Trophoblast cell (in vitro differentiated cells and primary cell): ENCODE measurements around the gene TIMM44.

ENCODE experiments used
- DNase-seq, 2 donors: peaks; one replicate each; pipeline ENCODE4 v3.0.0-alpha.2; 2016
- H2AFZ ChIP-seq: 2 replicates; pipeline ENCODE4 v1.6.1; 2013; ENCODE audit warnings: low read length, moderate library complexity, mild to moderate bottlenecking; ENCODE audit not compliant: insufficient read depth, poor library complexity
- H2AK5ac ChIP-seq: 2 replicates; pipeline ENCODE4 v1.6.1; 2013; ENCODE audit warnings: mild to moderate bottlenecking, low read length
- H2BK120ac ChIP-seq: 2 replicates; pipeline ENCODE4 v1.6.1; 2013; ENCODE audit warnings: low read length, mild to moderate bottlenecking, moderate library complexity; ENCODE audit not compliant: insufficient read depth, poor library complexity
- H2BK12ac ChIP-seq: 2 replicates; pipeline ENCODE4 v1.6.1; 2013; ENCODE audit warnings: mild to moderate bottlenecking, low read length, moderate library complexity
- H2BK5ac ChIP-seq: 2 replicates; pipeline ENCODE4 v1.6.1; 2013; ENCODE audit warnings: low read length, low read depth, moderate library complexity, mild to moderate bottlenecking; ENCODE audit not compliant: poor library complexity
- H3K14ac ChIP-seq: 2 replicates; pipeline ENCODE4 v1.6.1; 2013; ENCODE audit warnings: mild to moderate bottlenecking, low read length
- H3K18ac ChIP-seq: 2 replicates; pipeline ENCODE4 v1.6.1; 2013; ENCODE audit warnings: mild to moderate bottlenecking, low read length
- H3K23ac ChIP-seq: 2 replicates; pipeline ENCODE4 v1.6.1; 2013; ENCODE audit warnings: low read length
- H3K27ac ChIP-seq: 2 replicates; pipeline ENCODE4 v1.5.1; 2013; ENCODE audit warnings: low read depth, mild to moderate bottlenecking, inconsistent platforms, low read length, moderate library complexity
- H3K27me3 ChIP-seq: 2 replicates; pipeline ENCODE4 v1.6.1; 2013; ENCODE audit warnings: inconsistent platforms, mild to moderate bottlenecking, low read length, moderate library complexity; ENCODE audit not compliant: insufficient read depth
- H3K36me3 ChIP-seq, 2 experiments: 1 replicate in 1 of 2; 2 replicates in 1 of 2; pipeline ENCODE4 v1.6.1; 2013; ENCODE audit warnings: low read length in 2 of 2, mild to moderate bottlenecking in 2 of 2, moderate library complexity in 1 of 2; ENCODE audit not compliant: insufficient read depth in 2 of 2, control insufficient read depth in 1 of 2
- H3K4ac ChIP-seq: 2 replicates; pipeline ENCODE4 v1.6.1; 2013; ENCODE audit warnings: low read depth, mild to moderate bottlenecking, low read length, moderate library complexity
- H3K4me1 ChIP-seq, 2 experiments: 1 replicate in 1 of 2; 2 replicates in 1 of 2; pipeline ENCODE4 v1.6.1; 2013; ENCODE audit warnings: low read length in 2 of 2, mild to moderate bottlenecking in 2 of 2, moderate library complexity in 1 of 2; ENCODE audit not compliant: insufficient read depth in 2 of 2, control insufficient read depth in 1 of 2
- H3K4me2 ChIP-seq: 2 replicates; pipeline ENCODE4 v1.6.1; 2013; ENCODE audit warnings: inconsistent platforms, mild to moderate bottlenecking, low read length, moderate library complexity
- H3K4me3 ChIP-seq: 2 replicates; pipeline ENCODE4 v1.5.1; 2013; ENCODE audit warnings: mild to moderate bottlenecking, low read depth, low read length, inconsistent platforms
- H3K79me1 ChIP-seq: one replicate; pipeline ENCODE4 v1.6.1; 2013; ENCODE audit warnings: low read length
- H3K79me2 ChIP-seq: 2 replicates; pipeline ENCODE4 v1.6.1; 2013; ENCODE audit warnings: low read length, mild to moderate bottlenecking; ENCODE audit not compliant: control insufficient read depth, insufficient read depth, poor library complexity
- H3K9ac ChIP-seq: 2 replicates; pipeline ENCODE4 v1.6.1; 2013; ENCODE audit warnings: mild to moderate bottlenecking, low read length
- H3K9me3 ChIP-seq: 2 replicates; pipeline ENCODE4 v1.6.1; 2013; ENCODE audit warnings: low read depth, mild to moderate bottlenecking, control low read depth, inconsistent platforms, low read length; ENCODE audit not compliant: insufficient read depth
- H4K12ac ChIP-seq: 2 replicates; pipeline ENCODE4 v1.6.1; 2013; ENCODE audit warnings: low read depth, mild to moderate bottlenecking, low read length, moderate library complexity
- H4K8ac ChIP-seq: 2 replicates; pipeline ENCODE4 v1.6.1; 2013; ENCODE audit warnings: low read depth, mild to moderate bottlenecking, low read length, moderate library complexity
- H4K91ac ChIP-seq: one replicate; pipeline ENCODE4 v1.6.1; 2013; ENCODE audit warnings: low read depth, mild to moderate bottlenecking, low read length, moderate library complexity
- WGBS: extraction: QIAGEN DNeasy Blood & Tissue Kit; methylation state at CpG from one replicate; pipeline ENCODE4 v1.1.7; 2013; ENCODE audit warnings: missing lambda C conversion rate; ENCODE audit not compliant: insufficient read length, insufficient coverage; ENCODE audit errors: extremely low coverage; 5-methylcytosine and 5-hydroxymethylcytosine counted together

TIMM44 gene

DNA sequence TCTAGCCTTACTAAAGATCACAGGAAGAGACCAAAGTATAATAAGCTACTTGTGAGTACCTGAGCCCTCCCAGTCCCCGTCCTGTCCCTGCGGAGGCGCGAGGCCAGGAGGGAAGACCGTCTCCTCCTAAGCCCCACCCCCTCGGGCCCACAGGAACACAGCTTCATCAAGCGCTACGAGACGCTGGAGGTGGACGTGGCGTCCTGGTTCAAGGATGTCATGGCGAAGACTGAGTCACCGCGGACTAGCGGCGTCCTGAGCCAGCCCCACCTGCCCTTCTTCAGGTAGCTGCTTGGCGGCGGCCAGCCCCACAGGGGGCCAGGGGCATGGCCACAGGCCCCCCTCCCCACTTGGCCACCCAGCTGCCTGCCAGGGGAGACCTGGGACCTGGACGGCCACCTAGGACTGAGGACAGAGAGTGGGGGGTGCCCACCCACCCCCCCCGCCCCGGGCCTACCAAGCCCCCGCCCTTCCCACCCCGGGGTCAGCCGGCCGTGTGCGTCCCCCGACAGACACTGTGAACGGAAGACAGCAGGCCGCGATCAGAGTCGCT is 31.2 kb downstream of the TIMM44 start:
- Histone ChIP-seq H4K8ac (no peak overlapping the region), H2BK5ac (no peak overlapping the region), H3K36me3 (peaks cover 38 to 41% of the 10 kb centered on the region in 2 experiments), H3K4me3 (no peak overlapping the region), H3K27me3 (peaks cover 19% of the 10 kb centered on the region), H3K9me3 (peaks cover 4% of the 10 kb centered on the region), H4K91ac (no peak overlapping the region), H2AK5ac (no peak overlapping the region), H3K23ac (no peak overlapping the region), H3K4me1 (peaks cover 8 to 11% of the 10 kb centered on the region in 2 experiments), H2BK12ac (no peak overlapping the region), H3K9ac (no peak overlapping the region), H2AFZ (no peak overlapping the region), H3K79me1 (no peaks in the 10 kb centered on the region), H4K12ac (no peak overlapping the region), H3K79me2 (no peaks in the 10 kb centered on the region), H3K18ac (no peak overlapping the region), H2BK120ac (no peak overlapping the region), H3K4me2 (no peak overlapping the region), H3K27ac (no peak overlapping the region), H3K14ac (no peak overlapping the region), H3K4ac (no peak overlapping the region)
- peak in 1 of 2 donors; percentile 40 for DNase-seq
- no CpG with 5 or more reads among the region's 31 CpGs for WGBS

DNA sequence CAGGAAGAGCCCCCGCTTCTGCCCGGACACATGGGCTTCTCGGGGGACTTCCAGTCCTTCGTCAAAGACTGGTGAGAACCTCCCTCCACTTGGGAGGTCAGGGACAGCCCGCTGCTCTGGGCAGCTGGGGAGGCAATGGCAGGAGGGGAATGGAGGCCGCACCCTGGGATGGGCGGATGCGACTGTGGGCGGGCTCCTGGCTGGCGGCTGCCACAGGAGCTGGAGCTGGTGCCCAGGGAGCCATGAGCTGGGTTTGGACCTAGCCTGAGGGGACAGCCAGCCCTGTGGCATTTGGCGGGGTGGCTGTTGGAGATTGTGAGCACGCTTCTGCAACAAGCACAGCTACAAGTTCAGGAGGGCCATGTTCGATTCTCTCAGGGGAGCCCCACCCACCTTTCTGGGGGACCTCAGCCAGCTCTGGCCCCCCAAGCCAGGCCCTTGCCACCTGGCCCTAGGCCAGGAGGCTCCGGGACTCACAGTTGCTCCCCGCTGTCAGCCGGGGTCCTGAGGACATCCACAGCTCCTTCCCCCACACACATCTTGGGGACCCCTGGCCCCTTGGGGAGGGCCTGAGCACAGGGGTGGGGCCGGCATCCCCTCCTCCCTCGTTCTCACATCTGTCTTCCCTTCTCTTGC is 31.8 kb downstream of the TIMM44 start:
- H2AK5ac ChIP-seq, result no peak overlapping the region
- peaks cover 13% of the 10 kb centered on the region for H3K27me3 ChIP-seq
- no peak overlapping the region for H2BK12ac ChIP-seq
- no peak overlapping the region for H3K27ac ChIP-seq
- H4K91ac ChIP-seq, result no peak overlapping the region
- no peak overlapping the region for H3K4me3 ChIP-seq
- no peaks in the 10 kb centered on the region for H3K79me1 ChIP-seq
- no peak overlapping the region for H3K4me2 ChIP-seq
- H2BK120ac ChIP-seq, result no peak overlapping the region
- DNase-seq, result no peak
- no peak overlapping the region for H3K14ac ChIP-seq
- peaks cover 4% of the 10 kb centered on the region for H3K9me3 ChIP-seq
- no peak overlapping the region for H3K23ac ChIP-seq
- H3K36me3 ChIP-seq, result peaks cover 39 to 44% of the 10 kb centered on the region in 2 experiments
- no CpG with 5 or more reads among the region's 18 CpGs for WGBS
- no peaks in the 10 kb centered on the region for H3K79me2 ChIP-seq
- no peak overlapping the region for H3K18ac ChIP-seq
- peaks cover 6% of the 10 kb centered on the region in 2 experiments for H3K4me1 ChIP-seq
- H3K4ac ChIP-seq, result no peak overlapping the region
- no peak overlapping the region for H4K8ac ChIP-seq
- no peak overlapping the region for H2AFZ ChIP-seq
- no peak overlapping the region for H4K12ac ChIP-seq
- no peak overlapping the region for H3K9ac ChIP-seq
- no peak overlapping the region for H2BK5ac ChIP-seq

DNA sequence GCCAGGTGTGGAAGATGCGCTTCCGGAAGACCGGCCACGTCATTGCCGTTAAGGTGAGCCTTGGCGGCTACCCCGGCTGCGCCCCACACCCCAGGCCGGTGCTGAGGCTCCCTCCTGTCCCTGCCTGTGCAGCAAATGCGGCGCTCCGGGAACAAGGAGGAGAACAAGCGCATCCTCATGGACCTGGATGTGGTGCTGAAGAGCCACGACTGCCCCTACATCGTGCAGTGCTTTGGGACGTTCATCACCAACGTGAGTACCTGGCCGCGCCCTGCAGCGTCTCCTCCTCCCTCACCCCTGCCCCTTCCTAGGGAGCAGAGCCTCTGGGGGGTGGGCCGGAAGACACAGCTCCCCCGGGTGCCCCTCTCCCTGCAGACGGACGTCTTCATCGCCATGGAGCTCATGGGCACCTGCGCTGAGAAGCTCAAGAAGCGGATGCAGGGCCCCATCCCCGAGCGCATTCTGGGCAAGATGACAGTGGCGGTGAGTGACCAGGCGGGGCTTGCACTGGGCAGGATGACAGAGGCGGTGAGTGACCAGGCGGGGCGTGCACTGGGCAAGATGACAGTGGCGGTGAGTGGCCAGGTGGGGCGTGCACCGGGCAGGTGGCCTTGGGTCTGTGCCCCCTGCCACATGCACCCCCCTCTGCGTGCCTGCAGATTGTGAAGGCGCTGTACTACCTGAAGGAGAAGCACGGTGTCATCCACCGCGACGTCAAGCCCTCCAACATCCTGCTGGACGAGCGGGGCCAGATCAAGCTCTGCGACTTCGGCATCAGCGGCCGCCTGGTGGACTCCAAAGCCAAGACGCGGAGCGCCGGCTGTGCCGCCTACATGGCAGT is 32.9 kb downstream of the TIMM44 start:
- Histone ChIP-seq H3K23ac (no peak overlapping the region), H2BK12ac (no peak overlapping the region), H3K36me3 (peaks cover 43 to 50% of the 10 kb centered on the region in 2 experiments), H4K12ac (no peak overlapping the region), H3K79me2 (no peaks in the 10 kb centered on the region), H3K4me2 (no peak overlapping the region), H3K18ac (no peak overlapping the region), H4K91ac (no peak overlapping the region), H3K9ac (no peak overlapping the region), H2BK120ac (no peak overlapping the region), H3K4me1 (no peaks in the 10 kb centered on the region), H3K4me3 (no peak overlapping the region), H3K9me3 (peaks cover 2% of the 10 kb centered on the region), H3K27ac (no peak overlapping the region), H4K8ac (no peak overlapping the region), H2AK5ac (no peak overlapping the region), H3K79me1 (no peaks in the 10 kb centered on the region), H3K27me3 (peaks cover 2% of the 10 kb centered on the region), H2BK5ac (no peak overlapping the region), H3K14ac (no peak overlapping the region), H3K4ac (no peak overlapping the region), H2AFZ (no peak overlapping the region)
- WGBS, result no CpG with 5 or more reads among the region's 54 CpGs
- no peak for DNase-seq

DNA sequence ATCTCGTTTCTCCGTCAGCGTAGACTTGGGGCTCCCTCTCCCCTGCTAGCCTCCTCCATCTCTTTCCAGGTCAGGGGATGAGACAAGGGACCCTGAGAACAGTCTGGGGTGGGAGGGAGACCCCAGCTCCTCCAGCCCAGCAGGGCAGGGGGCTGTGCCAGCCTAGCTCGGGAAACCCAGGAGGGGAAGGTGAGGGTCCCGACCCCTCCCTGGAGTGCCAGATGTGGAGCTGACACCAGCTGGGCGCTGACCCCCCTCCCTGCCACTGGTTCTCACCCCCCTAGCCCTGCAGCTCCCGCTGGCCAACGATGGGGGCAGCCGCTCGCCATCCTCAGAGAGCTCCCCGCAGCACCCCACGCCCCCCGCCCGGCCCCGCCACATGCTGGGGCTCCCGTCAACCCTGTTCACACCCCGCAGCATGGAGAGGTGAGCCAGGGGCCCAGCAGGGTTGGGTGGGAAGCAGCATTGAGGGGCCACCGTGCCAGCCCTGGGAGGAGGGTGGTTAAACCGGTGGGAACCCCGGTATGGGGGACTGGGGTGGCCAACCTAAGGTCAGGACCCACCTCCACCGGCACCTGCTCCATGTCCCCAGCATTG is 33.9 kb downstream of the TIMM44 start:
- Histone ChIP-seq H4K8ac (no peak overlapping the region), H3K36me3 (peaks cover 43 to 48% of the 10 kb centered on the region in 2 experiments), H3K27me3 (no peaks in the 10 kb centered on the region), H2BK12ac (no peak overlapping the region), H3K4me3 (no peak overlapping the region), H2AK5ac (no peak overlapping the region), H3K4me2 (no peak overlapping the region), H4K91ac (no peak overlapping the region), H3K4me1 (peaks cover 3 to 6% of the 10 kb centered on the region in 2 experiments), H3K9me3 (peaks cover under 1% of the 10 kb centered on the region), H3K14ac (no peak overlapping the region), H3K18ac (no peak overlapping the region), H3K27ac (no peak overlapping the region), H2AFZ (no peak overlapping the region), H3K79me2 (peaks cover 5% of the 10 kb centered on the region), H3K79me1 (peaks cover 1% of the 10 kb centered on the region), H3K23ac (no peak overlapping the region), H4K12ac (no peak overlapping the region), H2BK5ac (no peak overlapping the region), H2BK120ac (no peak overlapping the region), H3K9ac (no peak overlapping the region), H3K4ac (no peak overlapping the region)
- WGBS, result no CpG with 5 or more reads among the region's 21 CpGs
- DNase-seq, result no peak
